Measurements from ENCODE around the gene VPS36.

GRCh38 chr13:52406629-52407028, 43.8 kb downstream of the VPS36 start:
- TF ChIP-seq CTCF (IDR thresholded peaks at IDR 0.05), result no peak
- TF ChIP-seq EP300 (IDR thresholded peaks at IDR 0.05), result no peak
